GM18511 (cell line): ENCODE measurements around the gene SEMA6B.

Source experiments
- ATAC-seq: cut with Tn5 transposase; IDR thresholded peaks from one replicate; pipeline ENCODE4 v1.9.1; 2021; ENCODE audit warnings: mild to moderate bottlenecking, moderate library complexity; ENCODE audit not compliant: unreplicated experiment

The SEMA6B gene

GRCh38 chr19:4498694-4499093, 60.8 kb downstream of the SEMA6B start:
- ATAC-seq = no peak

GRCh38 chr19:4497770-4498389, 61.6 kb downstream of the SEMA6B start:
- ATAC-seq = no peak

DNA sequence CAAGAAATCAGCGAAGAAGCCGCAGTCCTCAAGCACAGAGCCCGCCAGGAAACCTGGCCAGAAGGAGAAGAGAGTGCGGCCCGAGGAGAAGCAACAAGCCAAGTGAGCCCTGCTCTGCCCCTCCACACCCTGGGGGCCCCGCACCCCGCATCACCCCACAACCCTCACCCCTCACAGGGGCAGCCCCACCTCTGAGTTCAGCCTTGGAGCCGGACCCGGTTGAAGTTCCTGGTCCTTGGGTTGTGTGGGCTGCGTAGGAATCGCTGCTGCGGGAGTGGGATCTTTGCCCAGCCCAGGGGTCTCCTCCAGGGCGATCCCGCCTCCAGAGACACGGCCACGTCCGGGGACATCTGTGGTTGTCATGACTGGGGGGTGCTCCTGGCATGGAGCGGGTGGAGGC, 63.2 kb downstream of the SEMA6B start:
- no peak for ATAC-seq

- no peak for ATAC-seq
Measured at GRCh38 chr19:4495471-4495870, 64.0 kb downstream of the SEMA6B start.

GRCh38 chr19:4494691-4495064, 64.8 kb downstream of the SEMA6B start:
- ATAC-seq = no peak

GRCh38 chr19:4493929-4494690, 65.4 kb downstream of the SEMA6B start:
- no peak for ATAC-seq

DNA sequence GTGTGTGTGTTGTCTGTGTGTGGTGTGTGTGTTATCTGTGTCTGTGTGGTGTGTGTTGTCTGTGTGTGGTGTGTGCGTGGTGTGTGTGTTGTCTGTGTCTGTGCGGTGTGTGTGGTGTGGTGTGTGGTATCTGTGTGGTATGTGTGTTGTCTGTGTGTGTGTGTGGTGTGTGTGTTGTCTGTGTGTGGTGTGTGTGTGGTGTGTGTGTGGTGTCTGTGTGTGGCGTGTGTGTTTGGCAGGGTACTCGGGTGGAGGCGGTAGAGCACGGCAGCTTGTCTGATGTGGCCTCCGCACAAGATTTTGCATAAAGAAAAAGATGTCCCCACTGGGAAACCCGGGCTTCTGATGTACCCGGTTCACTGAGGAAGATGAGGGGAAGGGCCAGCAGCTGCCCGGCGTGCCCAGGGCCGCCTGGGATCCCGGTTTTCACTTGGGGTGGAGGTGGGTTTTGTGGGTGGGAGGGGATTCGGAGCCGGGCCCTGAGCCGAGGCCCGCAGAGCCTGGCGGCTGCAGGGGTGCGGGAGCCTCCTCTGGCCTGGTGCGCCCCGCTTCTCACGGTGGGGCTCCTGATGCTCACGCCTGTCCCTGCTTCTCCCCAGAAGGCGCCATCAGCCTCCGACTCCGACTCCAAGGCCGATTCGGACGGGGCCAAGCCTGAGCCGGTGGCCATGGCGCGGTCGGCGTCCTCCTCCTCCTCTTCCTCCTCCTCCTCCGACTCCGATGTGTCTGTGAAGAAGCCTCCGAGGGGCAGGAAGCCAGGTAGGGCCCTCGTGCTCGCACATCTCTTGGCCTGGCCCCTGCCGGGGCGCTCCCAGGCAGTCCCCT, 66.2 kb downstream of the SEMA6B start:
- ATAC-seq = no peak
